ENCODE data around the gene ACSS1. TPM values are rescaled to one million over a fixed set of nuclear protein-coding genes. Genes with fewer than 3 reads are reported as not detected.
A peak's percentile ranks its signal among the peaks of the same experiment; 100 is the strongest.

ACSS1 gene
- total and polyA plus RNA-seq, 4 donors, result 15.8 to 38.9 (median 26.9) TPM

DNA sequence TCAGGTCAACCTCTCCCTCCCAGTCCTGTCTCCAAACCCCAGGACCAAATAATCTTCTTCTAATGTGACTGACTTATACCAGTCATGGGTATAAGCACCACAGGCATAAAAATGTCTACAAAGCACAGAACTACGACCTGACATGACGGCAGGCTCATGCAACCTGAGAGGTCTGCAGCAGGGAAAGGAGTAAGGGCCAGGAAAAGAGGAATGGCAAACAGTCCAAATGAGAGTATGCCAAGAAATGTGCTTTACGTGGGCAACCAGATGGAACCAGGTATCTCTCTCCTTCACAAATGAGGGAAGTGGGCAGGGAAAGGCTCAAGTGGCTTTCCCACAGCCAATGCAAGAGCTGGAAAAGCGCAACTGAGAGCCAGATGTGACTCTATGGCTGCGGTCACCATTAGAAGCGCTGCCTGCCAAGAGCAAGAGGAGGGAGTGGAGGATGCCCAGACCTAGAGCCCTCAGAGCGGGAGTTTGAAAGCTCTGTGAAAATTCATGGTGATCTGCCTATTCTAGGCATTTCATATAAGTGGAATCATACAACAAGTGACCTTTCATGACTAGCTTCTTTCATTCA lies 71.4 kb downstream of the ACSS1 start:
- Histone ChIP-seq H3K4me1 (ENCODE audit: control insufficient read depth in 5 of 5, insufficient read depth in 5 of 5, low read length in 5 of 5) (peaks cover 0 to 5% (median 4%) of the 10 kb centered on the region in 5 donors), H3K4me3 (no peak overlapping the region), H3K36me3 (ENCODE audit: control insufficient read depth in 4 of 4, insufficient read depth in 4 of 4, low read length in 4 of 4) (peaks cover 0 to 9% (median 5%) of the 10 kb centered on the region in 4 donors), H3K27ac (ENCODE audit: low read depth in 1 of 2, low read length in 1 of 2) (no peak overlapping the region), H3K27me3 (ENCODE audit: control insufficient read depth in 3 of 3, insufficient read depth in 3 of 3, low read length in 2 of 3) (no peaks in the 10 kb centered on the region), H3K9ac (ENCODE audit: insufficient read depth in 1 of 2, low read length in 2 of 2) (no peak overlapping the region), H3K9me3 (ENCODE audit: control insufficient read depth in 4 of 4, insufficient read depth in 3 of 4, low read length in 3 of 4) (no peaks in the 10 kb centered on the region)
- TF ChIP-seq, protein P1, sequence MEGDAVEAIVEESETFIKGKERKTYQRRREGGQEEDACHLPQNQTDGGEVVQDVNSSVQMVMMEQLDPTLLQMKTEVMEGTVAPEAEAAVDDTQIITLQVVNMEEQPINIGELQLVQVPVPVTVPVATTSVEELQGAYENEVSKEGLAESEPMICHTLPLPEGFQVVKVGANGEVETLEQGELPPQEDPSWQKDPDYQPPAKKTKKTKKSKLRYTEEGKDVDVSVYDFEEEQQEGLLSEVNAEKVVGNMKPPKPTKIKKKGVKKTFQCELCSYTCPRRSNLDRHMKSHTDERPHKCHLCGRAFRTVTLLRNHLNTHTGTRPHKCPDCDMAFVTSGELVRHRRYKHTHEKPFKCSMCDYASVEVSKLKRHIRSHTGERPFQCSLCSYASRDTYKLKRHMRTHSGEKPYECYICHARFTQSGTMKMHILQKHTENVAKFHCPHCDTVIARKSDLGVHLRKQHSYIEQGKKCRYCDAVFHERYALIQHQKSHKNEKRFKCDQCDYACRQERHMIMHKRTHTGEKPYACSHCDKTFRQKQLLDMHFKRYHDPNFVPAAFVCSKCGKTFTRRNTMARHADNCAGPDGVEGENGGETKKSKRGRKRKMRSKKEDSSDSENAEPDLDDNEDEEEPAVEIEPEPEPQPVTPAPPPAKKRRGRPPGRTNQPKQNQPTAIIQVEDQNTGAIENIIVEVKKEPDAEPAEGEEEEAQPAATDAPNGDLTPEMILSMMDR (IDR thresholded peaks at IDR 0.05; ENCODE audit: control extremely low read depth, extremely low read depth), result no peak
- 84 to 85% methylated on average over 7 of the region's 7 CpGs for whole genome bisulfite sequencing, 2 donors
- ATAC-seq (ENCODE audit: insufficient read depth, low FRiP score), result no peak
- no peak for DNase-seq

DNA sequence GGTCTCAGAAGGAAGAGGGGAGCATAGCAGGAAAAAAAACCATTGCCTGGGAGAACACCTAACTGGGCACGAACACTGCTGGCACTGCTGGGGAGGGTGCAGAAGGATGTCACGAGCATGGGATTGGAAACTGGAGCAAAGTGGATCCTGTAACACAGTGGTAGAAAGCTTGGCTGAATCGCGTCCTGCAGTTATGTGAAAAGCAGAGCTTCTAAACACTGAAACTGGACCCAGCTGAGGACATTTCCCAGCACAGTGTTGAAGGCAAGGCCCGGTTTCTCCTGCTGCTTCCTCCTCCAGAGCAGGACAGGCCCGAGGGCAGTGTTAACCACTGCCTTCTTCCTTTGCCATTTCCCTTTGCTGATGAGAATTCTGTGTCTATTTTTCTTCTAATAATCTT lies 72.1 kb downstream of the ACSS1 start:
- Histone ChIP-seq H3K27me3 (ENCODE audit: control insufficient read depth in 3 of 3, insufficient read depth in 3 of 3, low read length in 2 of 3) (no peaks in the 10 kb centered on the region), H3K36me3 (ENCODE audit: control insufficient read depth in 4 of 4, insufficient read depth in 4 of 4, low read length in 4 of 4) (peaks cover 0 to 13% (median 5%) of the 10 kb centered on the region in 4 donors), H3K4me1 (ENCODE audit: control insufficient read depth in 5 of 5, insufficient read depth in 5 of 5, low read length in 5 of 5) (peaks cover 0 to 5% (median 0%) of the 10 kb centered on the region in 5 donors), H3K9me3 (ENCODE audit: control insufficient read depth in 4 of 4, insufficient read depth in 3 of 4, low read length in 3 of 4) (no peaks in the 10 kb centered on the region), H3K4me3 (no peak overlapping the region), H3K9ac (ENCODE audit: insufficient read depth in 1 of 2, low read length in 2 of 2) (no peak overlapping the region), H3K27ac (ENCODE audit: low read depth in 1 of 2, low read length in 1 of 2) (peak overlapping the region in 1 of 2 donors; percentile 34)
- no peak for ATAC-seq (ENCODE audit: insufficient read depth, low FRiP score)
- peak in 1 of 3 donors; percentile 6 for DNase-seq
- 54 to 58% methylated on average over 6 of the region's 6 CpGs for WGBS, 2 donors
- TF ChIP-seq, protein P1 (IDR thresholded peaks at IDR 0.05; ENCODE audit: control extremely low read depth, extremely low read depth), result no peak

DNA sequence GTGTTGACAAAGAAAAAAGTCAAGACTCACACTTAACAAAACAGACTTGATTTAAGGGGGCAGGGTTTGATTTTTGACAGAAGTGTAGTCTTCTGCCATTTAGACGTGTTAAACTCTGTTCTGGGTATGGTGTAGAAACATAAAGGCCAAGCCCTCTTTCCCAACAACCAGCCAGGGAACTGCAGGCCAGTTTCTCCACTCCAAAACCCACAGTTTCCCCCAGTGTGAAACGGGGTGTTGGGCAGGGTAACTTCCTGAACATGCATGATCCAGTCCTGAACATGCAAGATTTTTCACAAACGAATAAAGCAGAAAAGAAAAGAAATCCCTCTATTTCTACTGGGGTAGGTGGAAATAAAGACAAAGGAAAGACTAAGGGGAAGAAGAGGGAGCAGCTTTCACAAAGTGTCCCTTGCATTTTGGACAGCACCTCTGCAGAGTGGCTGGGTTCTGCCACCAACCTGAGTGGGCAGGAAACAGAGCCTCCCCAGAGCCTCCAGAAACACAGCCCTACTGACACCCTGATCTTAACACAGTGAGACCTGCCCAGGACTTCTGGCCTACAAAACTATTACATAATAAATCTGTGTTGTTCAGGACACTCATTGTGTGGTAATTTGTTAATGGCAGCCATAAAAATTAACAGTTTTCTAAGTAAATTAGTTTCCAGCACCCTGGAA lies 72.8 kb downstream of the ACSS1 start:
- H3K27me3 ChIP-seq (ENCODE audit: control insufficient read depth in 3 of 3, insufficient read depth in 3 of 3, low read length in 2 of 3), result no peaks in the 10 kb centered on the region
- WGBS, 2 donors, result 14 to 49% methylated on average over 3 of the region's 3 CpGs
- H3K4me1 ChIP-seq (ENCODE audit: control insufficient read depth in 5 of 5, insufficient read depth in 5 of 5, low read length in 5 of 5), result peaks cover 0 to 5% (median 0%) of the 10 kb centered on the region in 5 donors
- TF ChIP-seq, protein P1 (IDR thresholded peaks at IDR 0.05; ENCODE audit: control extremely low read depth, extremely low read depth), result no peak
- H3K9ac ChIP-seq (ENCODE audit: insufficient read depth in 1 of 2, low read length in 2 of 2), result no peak overlapping the region
- DNase-seq, result no peak
- no peak overlapping the region for H3K4me3 ChIP-seq
- peak overlapping the region in 1 of 2 donors; percentile 43 for H3K27ac ChIP-seq (ENCODE audit: low read depth in 1 of 2, low read length in 1 of 2)
- peaks cover 2 to 15% (median 10%) of the 10 kb centered on the region in 4 donors for H3K36me3 ChIP-seq (ENCODE audit: control insufficient read depth in 4 of 4, insufficient read depth in 4 of 4, low read length in 4 of 4)
- no peaks in the 10 kb centered on the region for H3K9me3 ChIP-seq (ENCODE audit: control insufficient read depth in 4 of 4, insufficient read depth in 3 of 4, low read length in 3 of 4)
- ATAC-seq (ENCODE audit: insufficient read depth, low FRiP score), result no peak

All from lung (tissue), 12 donors.